Measurements from ENCODE around the gene HYOU1. TPM values are rescaled to one million over a fixed set of nuclear protein-coding genes. Genes with fewer than 3 reads are reported as not detected.

The HYOU1 gene
- total RNA-seq, 1 donor from 2014 or later, result 115 TPM

DNA sequence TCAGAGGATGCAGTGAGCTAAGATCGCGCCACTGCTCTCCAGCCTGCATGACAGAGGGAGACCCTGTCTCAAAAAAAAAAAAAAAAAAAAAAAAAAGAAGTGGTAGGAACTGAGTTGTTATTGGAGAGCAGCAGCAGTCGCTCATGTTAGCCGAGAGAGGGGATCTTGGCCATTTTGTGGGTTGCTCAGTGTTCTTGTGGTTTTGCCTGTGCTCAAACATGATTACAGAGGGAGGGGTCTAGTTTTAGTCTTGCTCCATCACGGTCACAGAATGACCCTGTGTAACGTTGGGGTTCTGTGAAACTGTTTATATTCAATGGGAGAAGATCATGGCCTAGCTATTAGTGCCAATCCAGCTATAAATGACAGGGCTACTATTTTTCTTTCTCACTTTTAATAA, 42.7 kb upstream of the HYOU1 start:
- TF ChIP-seq, protein P1, sequence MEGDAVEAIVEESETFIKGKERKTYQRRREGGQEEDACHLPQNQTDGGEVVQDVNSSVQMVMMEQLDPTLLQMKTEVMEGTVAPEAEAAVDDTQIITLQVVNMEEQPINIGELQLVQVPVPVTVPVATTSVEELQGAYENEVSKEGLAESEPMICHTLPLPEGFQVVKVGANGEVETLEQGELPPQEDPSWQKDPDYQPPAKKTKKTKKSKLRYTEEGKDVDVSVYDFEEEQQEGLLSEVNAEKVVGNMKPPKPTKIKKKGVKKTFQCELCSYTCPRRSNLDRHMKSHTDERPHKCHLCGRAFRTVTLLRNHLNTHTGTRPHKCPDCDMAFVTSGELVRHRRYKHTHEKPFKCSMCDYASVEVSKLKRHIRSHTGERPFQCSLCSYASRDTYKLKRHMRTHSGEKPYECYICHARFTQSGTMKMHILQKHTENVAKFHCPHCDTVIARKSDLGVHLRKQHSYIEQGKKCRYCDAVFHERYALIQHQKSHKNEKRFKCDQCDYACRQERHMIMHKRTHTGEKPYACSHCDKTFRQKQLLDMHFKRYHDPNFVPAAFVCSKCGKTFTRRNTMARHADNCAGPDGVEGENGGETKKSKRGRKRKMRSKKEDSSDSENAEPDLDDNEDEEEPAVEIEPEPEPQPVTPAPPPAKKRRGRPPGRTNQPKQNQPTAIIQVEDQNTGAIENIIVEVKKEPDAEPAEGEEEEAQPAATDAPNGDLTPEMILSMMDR (conservative IDR thresholded peaks at IDR 0.05; ENCODE audit: low read depth, low read length), result no peak
- H3K4me3 ChIP-seq (ENCODE audit: low read depth, low read length), result no peak overlapping the region
- no peak for DNase-seq (ENCODE audit: low read depth)

- peak; percentile 94 for DNase-seq (ENCODE audit: low read depth)
- TF ChIP-seq, protein P1 (conservative IDR thresholded peaks at IDR 0.05; ENCODE audit: low read depth, low read length), result no peak
- peak overlapping the region; percentile 82 for H3K4me3 ChIP-seq (ENCODE audit: low read depth, low read length)
Observed at GRCh38 chr11:119095066-119095880, 38.3 kb upstream of the HYOU1 start.

- no peak for DNase-seq (ENCODE audit: low read depth)
- H3K4me3 ChIP-seq (ENCODE audit: low read depth, low read length), result peak overlapping the region; percentile 82
- TF ChIP-seq, protein P1 (conservative IDR thresholded peaks at IDR 0.05; ENCODE audit: low read depth, low read length), result peak; percentile 67
Observed at GRCh38 chr11:119094816-119095065, 37.7 kb upstream of the HYOU1 start.

DNA sequence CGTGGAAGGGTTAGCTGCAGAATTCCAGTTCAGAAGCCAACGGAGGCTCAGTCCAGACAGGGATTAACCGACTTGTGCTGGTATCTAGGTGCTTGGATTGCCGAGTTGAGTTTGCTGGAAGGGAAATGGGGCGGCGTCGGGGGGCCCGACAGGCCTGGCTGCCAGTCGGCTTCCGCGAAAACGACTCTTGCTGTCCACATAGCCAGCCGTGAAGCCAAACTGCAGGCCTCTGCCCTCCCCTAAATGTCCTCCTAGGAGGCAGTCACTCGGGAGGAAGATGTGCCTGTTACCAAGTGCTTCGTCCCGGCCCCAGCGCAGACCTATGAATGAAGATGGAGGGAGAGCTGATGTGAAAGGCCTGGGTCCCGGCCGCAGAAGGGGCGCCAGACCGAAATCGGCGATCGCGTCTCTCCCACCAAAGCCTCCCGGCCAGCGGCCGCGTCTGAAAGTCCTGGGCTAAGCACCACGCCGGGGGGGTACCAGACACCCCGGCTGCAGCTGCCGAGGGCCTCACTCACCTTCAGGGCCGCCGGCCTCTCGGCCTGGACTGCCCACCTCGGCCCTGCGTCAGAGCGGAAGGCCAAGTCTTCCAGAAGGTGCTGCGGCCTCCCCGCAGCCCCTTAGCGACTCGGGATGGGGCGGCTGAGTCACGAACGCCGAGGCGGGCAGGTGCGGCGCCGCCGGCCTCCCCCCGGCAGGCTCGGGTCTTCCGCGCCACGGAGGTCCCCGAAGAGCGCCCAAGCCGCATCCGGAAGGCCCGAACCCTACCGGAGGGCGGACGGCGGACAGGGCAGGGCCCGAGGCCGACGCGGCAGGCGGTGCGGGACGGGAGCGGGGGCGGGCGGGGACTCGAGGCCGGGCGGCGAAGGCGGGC, 37.2 kb upstream of the HYOU1 start:
- no peak for DNase-seq (ENCODE audit: low read depth)
- H3K4me3 ChIP-seq (ENCODE audit: low read depth, low read length), result peak overlapping the region; percentile 82
- TF ChIP-seq, protein P1 (conservative IDR thresholded peaks at IDR 0.05; ENCODE audit: low read depth, low read length), result no peak

DNA sequence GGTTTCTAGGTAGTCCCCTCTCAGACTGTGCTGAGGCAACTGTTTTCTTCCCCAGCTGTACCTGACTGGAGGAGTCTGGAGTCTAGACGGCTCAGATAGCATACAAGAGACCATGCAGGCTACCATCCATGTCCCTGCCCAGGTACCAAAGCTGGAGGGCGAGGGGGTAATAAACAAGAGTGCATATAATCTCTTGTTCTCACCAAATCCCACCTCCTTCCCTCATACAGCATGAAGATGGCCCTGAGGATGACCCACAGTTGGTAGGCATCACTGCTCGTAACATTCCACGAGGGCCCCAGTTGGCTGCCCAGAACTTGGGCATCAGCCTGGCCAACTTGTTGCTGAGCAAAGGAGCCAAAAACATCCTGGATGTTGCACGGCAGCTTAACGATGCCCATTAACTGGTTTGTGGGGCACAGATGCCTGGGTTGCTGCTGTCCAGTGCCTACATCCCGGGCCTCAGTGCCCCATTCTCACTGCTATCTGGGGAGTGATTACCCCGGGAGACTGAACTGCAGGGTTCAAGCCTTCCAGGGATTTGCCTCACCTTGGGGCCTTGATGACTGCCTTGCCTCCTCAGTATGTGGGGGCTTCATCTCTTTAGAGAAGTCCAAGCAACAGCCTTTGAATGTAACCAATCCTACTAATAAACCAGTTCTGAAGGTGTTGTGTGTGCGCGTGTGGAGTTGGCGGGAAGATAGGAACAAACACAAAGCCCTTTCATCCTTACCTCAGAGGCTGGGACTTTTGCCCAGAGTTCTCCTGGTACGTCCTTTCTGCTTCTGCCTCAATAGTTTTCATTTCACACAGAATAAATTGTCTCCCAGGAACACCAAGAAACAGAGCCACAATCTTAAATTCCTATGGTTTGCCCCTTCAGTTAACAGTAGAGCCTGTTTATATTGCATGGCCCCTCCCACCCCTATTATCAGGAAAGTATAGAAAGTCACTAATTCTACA, 36.2 kb upstream of the HYOU1 start:
- peak overlapping the region; percentile 82 for H3K4me3 ChIP-seq (ENCODE audit: low read depth, low read length)
- no peak for DNase-seq (ENCODE audit: low read depth)
- TF ChIP-seq, protein P1 (conservative IDR thresholded peaks at IDR 0.05; ENCODE audit: low read depth, low read length), result no peak

- no peak for DNase-seq (ENCODE audit: low read depth)
- H3K4me3 ChIP-seq (ENCODE audit: low read depth, low read length), result no peak overlapping the region
- TF ChIP-seq, protein P1 (conservative IDR thresholded peaks at IDR 0.05; ENCODE audit: low read depth, low read length), result no peak
Observed at GRCh38 chr11:119091966-119092879, 35.2 kb upstream of the HYOU1 start.
